Right renal cortex interstitium (tissue), 3 donors: ENCODE measurements around the gene HUNK. TPM values are rescaled to one million over a fixed set of nuclear protein-coding genes. Genes with fewer than 3 reads are reported as not detected.
"Not testable (repeated sequence)": the region's sequence is repeated elsewhere in the genome, so short reads cannot be mapped to it uniquely, and the experiment has no call there.

Experiments used
- DNase-seq, 3 donors: peaks; one replicate each; pipeline ENCODE4 v3.0.0-alpha.2; 2013; ENCODE audit warnings: low read depth in 3 of 3, low spot score in 2 of 3
- polyA plus RNA-seq, 3 donors: library from polyadenylated mRNA; unstranded; fragments of 120-200 nt; gene quantifications; one replicate each; pipeline ENCODE4 v1.2.1, GENCODE V29; 2013; ENCODE audit not compliant: insufficient read length in 3 of 3

HUNK gene
- polyA plus RNA-seq, 3 donors: 14.5 to 16.1 (median 15.1) TPM

DNA sequence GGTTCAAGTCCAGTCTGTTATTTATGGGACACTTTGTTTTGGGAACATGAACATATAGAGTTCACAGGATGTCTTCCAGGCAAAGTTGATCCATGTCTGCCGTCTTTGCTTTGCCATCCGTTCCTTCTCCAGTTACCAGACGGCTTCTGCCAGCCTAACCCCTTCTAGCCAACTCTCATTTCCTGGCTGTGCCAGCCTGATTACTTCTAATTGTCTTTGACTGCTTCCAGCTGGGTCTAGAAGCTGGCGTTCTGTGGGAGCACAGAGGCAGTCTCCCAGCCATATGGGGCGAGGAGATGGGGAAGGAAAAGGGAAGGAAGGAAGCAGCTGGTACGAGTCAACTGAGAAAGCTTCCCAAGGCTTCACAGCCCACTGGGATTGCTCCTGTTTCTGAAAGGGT is 3.1 kb upstream of the HUNK start:
- DNase-seq: no peak

DNA sequence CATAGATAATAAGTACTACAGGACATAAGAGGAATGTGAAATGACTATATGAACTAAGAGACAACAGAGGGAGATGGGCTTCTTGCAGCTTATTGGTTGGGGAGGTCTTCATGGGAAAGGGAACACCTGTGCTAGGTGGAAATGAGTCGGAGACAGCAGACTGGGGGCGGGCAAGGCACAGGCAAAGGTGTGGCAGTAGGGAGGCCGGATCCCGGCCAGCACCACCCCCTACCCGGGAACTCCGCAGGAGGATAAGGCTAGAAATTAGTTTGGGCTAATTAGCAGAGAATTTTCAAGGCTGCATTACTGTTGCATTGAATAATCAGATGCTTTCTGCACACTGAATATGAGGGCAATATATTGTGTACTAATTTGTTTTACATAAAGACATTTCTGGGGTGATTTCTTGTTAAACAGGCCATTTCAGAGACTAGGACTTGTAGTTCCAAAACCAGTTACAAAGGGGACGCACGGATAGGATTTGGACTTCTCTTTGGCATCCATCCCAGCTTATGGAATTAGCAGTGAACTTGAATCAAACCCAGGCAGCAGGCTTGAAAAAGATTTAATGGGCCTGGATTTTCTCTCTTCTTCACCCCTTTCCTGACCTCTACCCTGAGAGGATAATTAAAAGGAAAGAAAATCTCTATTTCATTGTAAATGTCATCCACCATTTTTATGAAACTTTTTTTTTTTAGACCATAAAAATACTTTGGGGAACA is 2.2 kb upstream of the HUNK start:
- DNase-seq: no peak

DNA sequence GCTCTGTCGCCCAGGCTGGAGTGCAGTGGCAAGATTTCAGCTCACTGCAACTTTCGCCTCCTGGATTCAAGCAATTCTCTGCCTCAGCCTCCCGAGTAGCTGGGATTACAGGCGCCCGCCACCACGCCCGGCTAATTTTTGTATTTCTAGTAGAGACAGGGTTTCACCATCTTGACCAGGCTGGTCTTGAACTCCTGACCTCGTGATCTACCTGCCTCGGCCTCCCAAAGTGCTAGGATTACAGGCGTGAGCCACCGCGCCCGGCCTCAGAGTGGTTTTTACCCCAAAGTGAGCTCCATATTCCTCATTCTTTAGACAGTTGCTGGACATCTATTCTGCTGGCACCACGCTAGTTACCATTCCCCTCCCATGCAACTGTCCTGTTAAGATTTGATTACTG is 1.4 kb upstream of the HUNK start:
- DNase-seq: not testable (repeated sequence)

DNA sequence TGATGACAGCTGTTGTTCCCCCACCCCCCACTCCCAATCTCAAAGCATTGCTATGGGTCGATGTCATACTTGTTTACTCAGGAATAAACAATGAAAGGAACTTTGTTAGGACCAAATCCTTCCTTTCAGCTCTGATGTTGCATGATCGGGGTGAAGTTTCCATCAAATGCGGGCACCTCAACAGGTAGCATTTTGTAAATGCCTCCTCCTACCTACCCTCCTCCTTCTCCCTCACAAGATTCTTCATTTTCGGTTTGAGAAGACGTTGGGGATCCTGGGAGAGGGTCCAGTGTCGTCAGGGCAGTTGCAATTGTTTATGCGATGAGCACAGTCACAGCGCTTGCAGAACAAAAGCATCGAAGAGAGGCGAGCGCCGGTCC is 758 bp upstream of the HUNK start:
- DNase-seq: no peak

DNA sequence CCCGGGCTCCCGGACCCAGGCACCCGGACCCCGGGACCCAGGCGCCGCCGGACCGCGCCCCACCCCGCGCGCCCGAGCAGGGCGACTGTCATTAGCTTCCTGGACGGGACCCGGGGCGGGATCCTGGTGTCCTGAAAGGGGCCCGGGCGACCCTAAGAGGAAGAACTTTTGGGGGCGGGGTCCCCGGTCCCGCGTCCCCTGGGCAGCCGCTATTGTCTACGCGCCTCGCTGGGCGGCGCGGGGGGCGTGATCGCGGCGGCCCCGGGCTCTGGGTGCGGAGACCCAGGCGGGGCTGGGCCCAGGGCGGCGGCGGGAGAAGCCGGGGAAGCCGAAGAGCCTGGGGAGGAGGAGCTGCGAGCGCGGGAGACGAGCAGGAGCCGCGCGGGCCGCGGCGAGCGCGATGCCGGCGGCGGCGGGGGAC is 465 bp downstream of the HUNK start:
- DNase-seq: no peak

DNA sequence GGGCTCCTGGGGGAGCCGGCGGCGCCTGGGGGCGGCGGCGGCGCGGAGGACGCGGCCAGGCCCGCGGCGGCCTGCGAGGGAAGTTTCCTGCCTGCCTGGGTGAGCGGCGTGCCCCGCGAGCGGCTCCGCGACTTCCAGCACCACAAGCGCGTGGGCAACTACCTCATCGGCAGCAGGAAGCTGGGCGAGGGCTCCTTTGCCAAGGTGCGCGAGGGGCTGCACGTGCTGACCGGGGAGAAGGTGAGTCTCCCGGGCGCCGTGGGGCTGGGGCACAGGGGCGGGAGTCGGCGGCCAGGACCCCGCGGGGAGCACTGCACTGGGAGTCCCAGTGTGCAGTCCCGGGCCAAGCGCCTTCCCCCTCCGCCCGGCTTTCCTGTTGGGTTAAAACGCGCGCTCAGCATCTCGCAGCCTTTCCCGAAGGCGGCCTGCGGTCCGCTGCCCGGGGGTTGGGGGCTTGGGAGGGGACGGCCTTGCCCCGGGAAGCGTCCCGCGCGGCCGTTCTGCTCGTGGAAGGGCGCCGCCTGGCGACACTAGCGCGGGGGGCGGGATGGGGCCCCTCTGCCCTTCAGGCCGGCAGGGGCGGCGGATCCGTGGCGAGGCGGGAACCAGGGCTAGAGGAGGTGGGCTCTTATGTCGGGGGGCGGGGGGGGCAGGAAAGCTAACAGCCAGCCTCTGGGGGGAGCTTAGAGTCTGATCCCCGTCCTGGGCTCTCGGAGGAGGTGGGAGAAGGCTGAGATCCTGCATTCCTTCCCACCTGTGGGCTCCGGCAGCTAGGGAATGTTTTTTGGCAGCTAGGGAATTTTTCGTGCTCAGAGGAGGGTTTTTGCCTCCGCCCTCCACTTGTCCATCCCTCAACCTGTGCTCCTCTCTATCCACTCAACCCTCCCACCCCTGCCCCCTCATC is 1.1 kb downstream of the HUNK start:
- no peak for DNase-seq

DNA sequence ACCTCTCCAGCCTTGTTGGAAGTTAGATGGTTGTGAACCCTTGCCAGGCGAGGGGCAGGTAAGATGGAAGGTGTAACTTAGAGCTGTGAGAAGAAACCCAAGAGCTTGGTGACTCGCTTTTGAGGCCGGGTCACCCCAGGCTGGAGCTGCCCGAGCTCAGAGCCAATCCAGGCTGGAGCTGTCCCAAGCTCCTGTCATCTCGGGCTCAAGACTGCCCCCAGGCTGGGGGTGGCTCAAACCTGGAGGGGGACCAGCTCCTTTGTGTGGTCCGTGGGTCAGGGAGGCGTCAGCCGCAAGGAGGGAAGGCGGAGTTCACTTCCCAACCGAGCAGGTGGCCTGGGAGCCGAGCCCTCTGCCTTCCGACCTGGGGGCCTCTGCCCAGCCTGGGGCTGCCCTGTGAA is 2.0 kb downstream of the HUNK start:
- no peak for DNase-seq

DNA sequence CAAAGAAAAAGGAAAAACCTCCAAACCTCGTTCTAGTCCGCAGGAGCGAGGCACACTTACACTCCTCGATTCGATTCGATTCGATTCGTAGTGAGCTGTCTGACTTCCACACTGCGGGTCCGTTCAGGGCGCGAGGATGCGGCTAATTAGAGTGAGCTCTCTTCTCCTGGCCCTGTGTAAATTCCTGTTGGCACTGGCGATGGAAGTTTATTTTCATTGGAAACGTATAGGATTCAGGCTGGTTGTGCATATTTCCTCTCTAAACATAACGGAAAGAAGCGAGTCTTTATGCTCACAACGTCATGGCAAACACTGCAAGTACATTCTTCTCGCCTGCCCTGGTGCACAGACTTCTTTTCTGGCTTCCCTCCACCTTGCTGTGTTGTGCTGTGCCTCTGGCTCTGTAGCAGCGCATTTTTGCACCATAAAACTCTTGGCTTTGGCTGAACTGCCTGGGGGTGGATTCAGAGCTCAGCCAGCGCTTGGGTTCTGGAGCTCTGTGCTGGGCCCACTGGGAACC is 2.7 kb downstream of the HUNK start:
- DNase-seq: no peak

DNA sequence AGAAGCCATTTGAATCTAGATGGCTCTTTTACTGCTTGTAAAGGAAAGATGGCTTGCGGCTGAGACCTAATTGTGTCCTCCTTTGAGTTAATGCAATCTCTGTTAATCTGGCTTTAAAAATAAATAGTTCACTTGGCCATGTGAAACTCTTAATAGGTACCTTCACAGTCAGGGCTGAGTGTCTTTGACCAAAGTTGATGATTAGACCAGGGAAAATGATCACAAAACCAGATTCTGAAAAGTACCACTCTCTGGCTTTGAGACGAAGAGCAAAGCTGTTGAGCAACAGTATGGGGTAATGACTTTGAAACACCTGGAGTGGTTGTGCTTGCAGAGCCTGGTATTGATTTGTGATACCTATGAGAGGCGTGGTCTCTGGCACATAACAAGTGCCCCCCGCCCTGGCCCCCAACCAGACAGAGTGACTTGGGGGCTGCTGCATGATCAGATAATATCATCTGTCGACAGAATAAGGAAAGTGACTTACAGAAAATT is 4.7 kb downstream of the HUNK start:
- no peak for DNase-seq

DNA sequence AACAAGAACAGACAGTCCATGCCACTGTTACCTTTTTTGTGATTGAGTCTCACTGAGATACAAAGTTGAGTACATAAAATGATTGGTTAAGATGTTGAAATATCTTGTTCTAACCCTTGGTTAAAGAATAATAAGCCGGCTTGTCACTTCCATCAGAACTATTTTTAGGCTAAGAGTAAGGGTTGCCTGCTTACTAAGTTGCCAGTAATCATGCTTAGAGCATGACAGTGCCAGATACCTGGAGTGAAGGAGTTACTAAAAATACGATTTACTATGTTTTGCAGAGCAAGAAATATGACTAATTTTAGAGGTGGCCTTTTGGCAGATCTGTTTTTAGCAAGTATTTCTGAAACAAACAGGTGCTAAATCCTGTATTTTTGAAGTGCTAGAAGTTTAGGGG is 6.0 kb downstream of the HUNK start:
- DNase-seq: no peak

DNA sequence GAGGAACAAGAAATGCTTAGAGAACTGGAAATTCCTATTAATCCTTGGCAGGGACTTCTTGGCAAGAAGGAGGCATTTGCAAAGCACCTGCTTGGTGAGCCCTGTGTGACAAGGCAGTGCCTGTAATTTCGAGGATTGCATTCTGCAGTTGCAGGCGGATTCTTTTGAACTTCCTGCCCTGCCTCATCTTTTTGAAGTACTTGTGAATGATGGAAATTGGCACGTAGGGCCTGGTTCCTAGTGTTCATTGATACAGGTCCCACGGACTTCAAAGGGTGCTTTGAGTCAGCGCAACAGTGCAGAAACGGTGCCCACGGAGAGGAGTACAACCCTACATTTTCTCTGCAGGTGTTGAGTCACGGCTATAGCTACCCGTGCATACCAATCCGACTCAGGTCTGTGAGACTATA is 6.4 kb downstream of the HUNK start:
- no peak for DNase-seq

DNA sequence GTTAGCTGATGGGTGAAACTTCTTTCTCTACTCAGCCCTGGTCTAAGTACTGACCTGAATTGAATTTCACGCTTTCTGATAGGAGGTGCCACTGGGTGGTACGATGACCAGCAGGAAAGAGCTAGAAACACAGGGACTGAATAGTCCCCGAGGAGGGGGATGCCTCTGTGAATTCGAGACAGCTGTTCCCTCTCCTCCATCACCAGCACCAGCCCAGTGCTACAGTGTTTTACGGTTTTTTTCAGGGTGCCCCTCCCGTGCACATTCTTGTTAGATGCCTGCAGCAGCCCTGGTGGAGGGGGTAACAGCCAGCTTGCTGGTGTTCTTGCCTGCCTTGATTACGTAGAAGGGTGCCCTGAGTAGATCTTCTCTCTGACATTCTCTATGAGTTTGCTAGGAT is 7.1 kb downstream of the HUNK start:
- DNase-seq: no peak

DNA sequence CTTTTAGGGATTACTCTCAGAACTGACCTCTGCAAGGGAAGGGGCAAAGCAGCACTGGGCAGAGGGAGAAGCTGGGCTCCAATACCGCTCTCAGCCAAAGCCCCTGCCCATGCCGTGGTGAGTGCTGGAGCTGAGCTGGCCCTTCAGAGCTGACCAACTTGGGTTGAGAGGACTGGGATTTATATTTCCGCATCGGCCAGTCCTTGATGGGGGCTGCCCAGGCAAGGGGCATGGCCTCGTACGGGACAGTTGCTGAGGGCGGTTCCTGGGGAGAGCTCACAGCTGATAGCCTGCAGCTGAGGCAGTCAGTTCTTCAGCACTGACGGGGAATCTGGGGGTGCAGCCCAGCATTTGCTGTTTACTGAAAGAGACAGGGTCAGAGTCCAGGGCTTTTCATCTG is 8.0 kb downstream of the HUNK start:
- DNase-seq: no peak

DNA sequence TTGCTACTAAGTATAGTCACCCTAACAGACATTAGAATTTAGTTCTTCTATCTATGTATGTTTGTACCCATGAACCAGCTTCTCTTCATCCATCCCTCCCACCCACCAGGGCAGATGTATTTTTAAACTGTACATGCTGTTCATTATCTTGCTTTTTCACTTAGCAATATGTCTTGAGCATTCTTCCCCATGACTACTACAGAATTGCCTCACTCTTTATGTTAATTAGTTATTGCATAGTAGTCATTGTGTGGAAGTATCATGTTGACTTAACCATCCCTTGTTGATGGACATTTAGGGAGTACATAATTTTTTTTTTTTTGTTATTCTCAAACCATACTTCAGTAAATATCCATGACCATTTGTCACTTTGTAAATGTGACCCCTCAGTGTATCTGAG is 9.9 kb downstream of the HUNK start:
- no peak for DNase-seq

DNA sequence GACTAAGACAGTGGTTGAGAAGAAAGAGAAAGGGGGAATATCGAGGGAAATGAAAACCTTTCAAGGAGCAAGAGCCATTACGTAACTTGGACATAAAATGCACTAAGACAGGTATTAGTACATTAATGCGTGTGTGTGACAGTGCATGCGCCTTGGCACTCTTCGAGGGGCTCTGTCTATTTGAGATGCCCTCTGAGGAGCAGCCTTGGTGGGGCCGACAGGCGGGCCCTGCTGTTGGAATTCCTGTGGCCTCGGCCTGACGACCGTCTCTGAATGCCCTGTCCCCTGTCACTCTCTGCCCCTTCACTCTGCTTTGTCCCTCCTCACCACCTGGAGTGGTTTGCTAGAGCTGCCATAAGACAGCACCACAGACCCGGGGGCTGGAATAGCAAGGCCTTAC is 12.3 kb downstream of the HUNK start:
- no peak for DNase-seq

DNA sequence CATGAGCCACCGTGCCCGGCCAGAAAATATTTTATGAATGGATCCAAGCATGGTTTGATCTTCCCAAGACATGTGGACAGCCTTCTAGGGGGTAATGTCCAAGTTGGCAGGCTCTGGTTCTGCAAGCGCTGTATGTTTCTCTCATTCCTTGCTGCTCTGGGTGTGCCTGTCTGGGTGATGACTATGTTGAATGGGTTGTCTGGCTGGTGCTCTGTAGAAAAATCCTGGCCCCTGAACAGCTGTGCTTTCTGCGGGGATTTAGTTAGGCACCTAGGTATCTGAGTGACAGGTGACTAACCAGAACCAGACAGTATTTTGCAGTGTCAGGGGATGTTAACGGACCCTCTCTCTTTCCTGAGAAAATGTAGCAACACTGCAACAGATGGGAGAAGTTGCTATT is 14.1 kb downstream of the HUNK start:
- no peak for DNase-seq

DNA sequence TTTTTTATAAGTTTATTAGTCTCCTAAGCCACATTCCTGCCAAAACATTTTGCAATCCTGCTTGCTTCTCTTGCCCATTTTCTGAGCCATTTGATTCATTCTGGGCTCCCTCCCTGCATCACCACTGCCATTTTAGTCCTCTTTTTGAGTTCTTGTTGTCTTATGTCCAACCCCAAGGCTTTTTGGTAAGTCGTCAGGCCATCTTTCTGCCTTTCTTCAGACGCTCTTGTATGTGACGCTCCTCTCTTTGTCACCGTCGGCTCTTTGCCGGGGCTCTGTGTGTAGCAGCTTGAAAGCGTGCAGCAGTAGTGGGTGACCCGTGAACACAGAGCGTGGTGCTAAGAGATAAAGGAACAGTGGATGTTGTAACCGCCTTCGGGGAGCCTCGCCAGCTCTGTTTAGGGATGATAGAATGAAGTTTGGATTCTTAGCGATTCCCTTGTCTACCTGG is 14.6 kb downstream of the HUNK start:
- no peak for DNase-seq

DNA sequence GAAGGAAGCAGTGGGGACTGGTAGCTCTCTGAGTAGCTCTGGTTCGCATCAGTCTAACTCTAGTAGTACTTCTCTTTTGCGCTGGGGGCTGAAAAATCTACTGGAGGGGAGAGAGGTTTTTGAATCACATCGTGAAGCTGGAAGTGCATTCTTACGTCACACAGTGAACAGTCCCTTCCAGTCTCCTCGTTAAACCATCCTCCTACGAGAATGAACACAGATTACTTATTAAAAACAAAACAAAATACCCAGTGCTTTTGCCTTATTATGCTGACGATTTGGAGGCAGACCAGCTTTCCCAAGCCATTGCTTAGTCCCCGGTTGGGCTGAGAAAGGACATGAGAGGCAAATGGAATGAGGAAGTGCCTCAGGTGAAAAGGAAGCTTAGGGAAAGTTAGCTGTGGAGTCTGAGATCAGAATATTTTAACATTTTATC is 16.1 kb downstream of the HUNK start:
- DNase-seq: no peak

DNA sequence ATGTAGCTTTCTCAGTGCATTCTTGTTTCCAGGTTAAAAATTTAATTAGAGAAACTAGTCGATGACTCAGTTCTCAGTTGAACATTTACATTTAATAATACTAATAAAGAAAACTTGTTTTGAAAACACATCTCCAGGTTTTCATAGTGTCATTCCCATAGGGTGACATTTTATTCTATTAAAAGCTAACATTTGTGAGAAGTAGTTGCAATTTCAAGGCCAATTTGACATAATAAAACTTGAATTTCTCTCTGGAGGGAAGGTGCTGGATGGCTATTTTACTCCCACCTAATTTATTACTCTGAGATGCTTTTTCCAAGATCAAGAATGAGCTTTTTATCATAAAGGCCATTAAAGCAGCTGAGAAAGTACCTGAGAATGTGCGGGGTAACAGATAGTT is 16.6 kb downstream of the HUNK start:
- no peak for DNase-seq

DNA sequence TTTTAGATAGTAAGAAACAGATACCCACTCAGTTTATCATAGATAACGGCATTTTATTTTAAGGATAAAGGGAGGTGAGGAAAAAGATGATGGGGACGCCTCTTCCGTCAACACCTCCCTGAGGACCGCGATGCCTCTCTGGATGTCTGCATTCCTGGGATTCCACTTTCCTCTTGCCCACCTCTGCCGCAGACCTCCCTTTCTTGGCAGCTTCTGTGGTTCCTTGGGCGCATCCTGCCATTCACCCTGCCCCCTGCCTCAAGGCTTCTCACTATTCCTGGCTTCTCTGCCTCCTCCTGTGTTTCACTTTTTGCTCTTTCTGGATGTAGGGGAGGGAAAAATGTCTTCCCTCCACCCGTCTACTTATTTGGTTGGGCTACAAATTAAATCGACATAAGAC is 19.9 kb downstream of the HUNK start:
- no peak for DNase-seq

DNA sequence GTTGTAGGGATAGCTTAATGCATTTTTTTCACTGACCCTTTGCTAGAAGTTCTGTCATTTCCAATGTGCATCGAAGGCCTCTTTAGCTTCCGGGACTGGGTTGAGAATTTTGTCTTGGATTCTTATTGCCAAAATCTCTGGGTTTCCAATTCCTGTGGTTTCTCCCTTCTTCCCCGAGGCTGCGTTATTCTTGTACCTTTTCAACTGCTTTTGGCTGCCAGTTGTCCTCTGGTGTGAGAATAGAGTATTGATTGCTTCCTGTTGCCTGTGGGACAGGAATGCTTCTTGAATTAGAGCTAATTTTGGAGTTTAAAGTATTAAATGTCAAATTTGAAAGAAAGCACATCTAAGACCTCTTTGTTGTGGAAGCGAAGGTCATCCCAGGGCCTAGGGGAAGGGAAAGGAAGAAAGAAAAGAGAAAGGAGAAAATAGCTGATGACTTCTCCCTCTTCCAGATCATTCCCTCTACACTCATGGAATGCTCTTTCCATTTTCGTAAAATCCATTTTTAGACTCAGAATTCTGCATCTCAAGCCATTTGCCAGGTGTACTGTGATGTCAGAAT is 21.1 kb downstream of the HUNK start:
- no peak for DNase-seq
